Common myeloid progenitor, CD34-positive (primary cell): ENCODE measurements around the gene TLE6. TPM values are rescaled to one million over a fixed set of nuclear protein-coding genes. Genes with fewer than 3 reads are reported as not detected.
"Not testable (repeated sequence)": the region's sequence is repeated elsewhere in the genome, so short reads cannot be mapped to it uniquely, and the experiment has no call there.

Source experiments
- CTCF ChIA-PET: fragments of 350-600 bp; sonication (Branson Sonifier 250); formaldehyde crosslinking; loops from one replicate; lab custom pipeline; 2021; ENCODE audit warnings: antibody characterized with exemption; lab: Charles Lee
- POLR2A ChIA-PET: fragments of 350-600 bp; sonication (Branson Sonifier 250); formaldehyde crosslinking; loops from one replicate; lab custom pipeline; 2021; ENCODE audit warnings: antibody characterized with exemption; lab: Charles Lee
- DNase-seq, 3 donors: peaks; one replicate each; pipeline versions ENCODE4 v3.0.0 to v3.0.0-alpha.2; 2013
- H3K27ac ChIP-seq, 2 experiments: 1 replicate in 1 of 2; 2 replicates in 1 of 2; pipeline ENCODE4 v1.7.0; 2013; ENCODE audit warnings: inconsistent platforms in 2 of 2, low read length in 2 of 2, mild to moderate bottlenecking in 2 of 2, low read depth in 1 of 2, moderate library complexity in 1 of 2; ENCODE audit not compliant: severe bottlenecking in 2 of 2, insufficient read depth in 1 of 2, poor library complexity in 1 of 2
- H3K27me3 ChIP-seq, 5 experiments: replicated peaks in 2 of 5; 1 replicate in 3 of 5; 2 replicates in 2 of 5; pipeline versions ENCODE4 v1.6.1 to v1.7.0; 2013; ENCODE audit warnings: low read length in 4 of 5, mild to moderate bottlenecking in 2 of 5, moderate library complexity in 2 of 5, inconsistent platforms in 1 of 5; ENCODE audit not compliant: insufficient read depth in 5 of 5, control insufficient read depth in 4 of 5
- H3K36me3 ChIP-seq, 4 experiments: 1 replicate in 2 of 4; 2 replicates in 2 of 4; pipeline versions ENCODE4 v1.6.1 to v1.7.0; 2013; ENCODE audit warnings: low read length in 3 of 4, control low read depth in 1 of 4, mild to moderate bottlenecking in 1 of 4; ENCODE audit not compliant: control insufficient read depth in 4 of 4, insufficient read depth in 4 of 4
- H3K4me1 ChIP-seq, 4 experiments: 1 replicate in 3 of 4; 2 replicates in 1 of 4; pipeline versions ENCODE4 v1.6.1 to v1.7.1; 2013; ENCODE audit warnings: low read length in 3 of 4, mild to moderate bottlenecking in 3 of 4, control low read depth in 1 of 4, inconsistent platforms in 1 of 4, moderate library complexity in 1 of 4; ENCODE audit not compliant: control insufficient read depth in 4 of 4, insufficient read depth in 4 of 4; ENCODE audit errors: control extremely low read depth in 1 of 4
- H3K4me3 ChIP-seq, 7 experiments: 1 replicate in 4 of 7; 2 replicates in 3 of 7; pipeline versions ENCODE4 v1.5.1 to v1.7.0; 2013; ENCODE audit warnings: mild to moderate bottlenecking in 7 of 7, low read length in 6 of 7, moderate library complexity in 6 of 7, inconsistent platforms in 2 of 7, low read depth in 2 of 7, control low read depth in 1 of 7; ENCODE audit not compliant: insufficient read depth in 4 of 7, control insufficient read depth in 1 of 7; ENCODE audit errors: extremely low read depth in 1 of 7
- H3K9me3 ChIP-seq, 5 experiments: 1 replicate in 4 of 5; 2 replicates in 1 of 5; pipeline versions ENCODE4 v1.6.1 to v1.7.1; 2013; ENCODE audit warnings: low read length in 4 of 5, mild to moderate bottlenecking in 2 of 5, inconsistent platforms in 1 of 5, low read depth in 1 of 5, moderate library complexity in 1 of 5; ENCODE audit not compliant: control insufficient read depth in 4 of 5, insufficient read depth in 2 of 5; ENCODE audit errors: control extremely low read depth in 1 of 5
- WGBS: methylation state at CpG from one replicate; pipeline ENCODE4 v1.1.5; 2013; ENCODE audit not compliant: insufficient coverage; 5-methylcytosine and 5-hydroxymethylcytosine counted together
- polyA plus RNA-seq: library from polyadenylated mRNA; unstranded; fragments of 120-200 nt; gene quantifications from one replicate; pipeline ENCODE4 v1.2.1, GENCODE V29; 2013

Gene TLE6
- 0.32 TPM for polyA plus RNA-seq

- peak; percentile 92 to 94 (median 94) for DNase-seq
- peak within 1 kb of the TSS in 6 of 7 experiments; percentile 46 to 80 (median 65) for H3K4me3 ChIP-seq
- no peaks in the 10 kb centered on the region for H3K9me3 ChIP-seq
- peaks cover 4 to 27% (median 24%) of the 10 kb centered on the region in 4 experiments for H3K4me1 ChIP-seq
- CTCF ChIA-PET = interaction anchor here (1.9 kb wide), 1 partner anchor 9 kb away, joined by 6 read pairs; no protein-coding TSS in a partner anchor
- under 1% methylated on average over 41 of the region's 51 CpGs for WGBS
- peak within 1 kb of the TSS in 1 of 2 experiments; percentile 34 for H3K27ac ChIP-seq
- H3K27me3 ChIP-seq = peaks cover 0 to 4% (median 0%) of the 10 kb centered on the region in 5 experiments
- POLR2A ChIA-PET = interaction anchor here (0.6 kb wide), 1 partner anchor 185 kb away, joined by 3 read pairs; no protein-coding TSS in a partner anchor
- no peaks in the 10 kb centered on the region for H3K36me3 ChIP-seq
Measured at GRCh38 chr19:2977001-2977745, at the start of gene TLE6. TLE6 (plus strand) TSS chr19:2977564; CDS start chr19:2978234, 670 bp downstream.

GRCh38 chr19:2933490-2933910 lies 43.9 kb upstream of the TLE6 start:
- Histone ChIP-seq H3K9me3 (peaks cover 13 to 69% (median 52%) of the 10 kb centered on the region in 5 experiments), H3K27ac (no peak overlapping the region), H3K27me3 (no peaks in the 10 kb centered on the region), H3K36me3 (peaks cover 28 to 62% (median 45%) of the 10 kb centered on the region in 4 experiments), H3K4me3 (peak overlapping the region in 1 of 7 experiments; percentile 13), H3K4me1 (no peaks in the 10 kb centered on the region)
- ChIA-PET CTCF (no interaction called here), POLR2A (no interaction called here)
- over 99% methylated on average over 18 of the region's 18 CpGs for WGBS
- DNase-seq = no peak

GRCh38 chr19:2935863-2936262 lies 41.5 kb upstream of the TLE6 start:
- H3K27me3 ChIP-seq, CTCF ChIA-PET: not testable (repeated sequence)

GRCh38 chr19:2942928-2943640 lies 34.3 kb upstream of the TLE6 start:
- WGBS = 98% methylated on average over 5 of the region's 14 CpGs
- H3K4me1 ChIP-seq = peaks cover 0 to 20% (median 10%) of the 10 kb centered on the region in 4 experiments
- no peak overlapping the region for H3K4me3 ChIP-seq
- H3K9me3 ChIP-seq = peaks cover 0 to 12% (median 9%) of the 10 kb centered on the region in 5 experiments
- H3K27me3 ChIP-seq = no peaks in the 10 kb centered on the region
- POLR2A ChIA-PET = interaction anchor here (0.6 kb wide), 1 partner anchor 76 kb away, joined by 5 read pairs; no protein-coding TSS in a partner anchor
- CTCF ChIA-PET = interaction anchor here (0.7 to 1.5 kb wide), 4 partner anchors 7 to 99 kb away, joined by 3 to 5 read pairs (median 3); no protein-coding TSS in a partner anchor
- no peak for DNase-seq
- H3K27ac ChIP-seq = no peak overlapping the region
- peaks cover 8 to 16% (median 12%) of the 10 kb centered on the region in 4 experiments for H3K36me3 ChIP-seq

More at GRCh38 chr19:2935863-2936262, 41.5 kb upstream of the TLE6 start:
- H3K4me3 ChIP-seq, H3K27ac ChIP-seq, DNase-seq, H3K4me1 ChIP-seq, POLR2A ChIA-PET: not testable (repeated sequence)
- 100% methylated on average over 2 of the region's 4 CpGs for WGBS
- H3K36me3 ChIP-seq = peaks cover 32 to 70% (median 50%) of the 10 kb centered on the region in 4 experiments
- H3K9me3 ChIP-seq = peaks cover 13 to 65% (median 50%) of the 10 kb centered on the region in 5 experiments

GRCh38 chr19:2944403-2944774 lies 33.0 kb upstream of the TLE6 start:
- ChIA-PET POLR2A (interaction anchor here (0.6 to 1.0 kb wide), 3 partner anchors 36 to 56 kb away, joined by 3 to 9 read pairs (median 3); partner anchors contain the start of gene ZNF57), CTCF (interaction anchor here (1.4 kb wide), 1 partner anchor 57 kb away, joined by 4 read pairs; no protein-coding TSS in a partner anchor)
- peak overlapping the region; percentile 56 to 93 (median 83) for H3K4me3 ChIP-seq
- no peak for DNase-seq
- H3K4me1 ChIP-seq = peaks cover 5 to 26% (median 15%) of the 10 kb centered on the region in 4 experiments
- H3K9me3 ChIP-seq = peaks cover 0 to 4% (median 2%) of the 10 kb centered on the region in 5 experiments
- no peaks in the 10 kb centered on the region for H3K27me3 ChIP-seq
- 3% methylated on average over 17 of the region's 23 CpGs for WGBS
- peak overlapping the region in 1 of 2 experiments; percentile 81 for H3K27ac ChIP-seq
- peaks cover 2 to 5% (median 4%) of the 10 kb centered on the region in 4 experiments for H3K36me3 ChIP-seq

GRCh38 chr19:2944775-2945574 lies 32.4 kb upstream of the TLE6 start, which contains the start of gene ZNF77:
ZNF77 (minus strand) TSS chr19:2944971; CDS start chr19:2944840, 131 bp downstream.
- WGBS = under 1% methylated on average over 66 of the region's 74 CpGs

More at GRCh38 chr19:2944775-2945574, 32.4 kb upstream of the TLE6 start, which contains the start of gene ZNF77:
- H3K4me3 ChIP-seq = peak within 1 kb of the TSS; percentile 56 to 93 (median 83)
- H3K36me3 ChIP-seq = no peaks in the 10 kb centered on the region
- peaks cover 10 to 32% (median 20%) of the 10 kb centered on the region in 4 experiments for H3K4me1 ChIP-seq
- peak within 1 kb of the TSS; percentile 61 to 81 for H3K27ac ChIP-seq
- POLR2A ChIA-PET = interaction anchor here (0.6 to 1.0 kb wide), 3 partner anchors 36 to 56 kb away, joined by 3 to 9 read pairs (median 3); partner anchors contain the start of gene ZNF57
- CTCF ChIA-PET = interaction anchor here (1.4 kb wide), 1 partner anchor 58 kb away, joined by 4 read pairs; no protein-coding TSS in a partner anchor
- no peaks in the 10 kb centered on the region for H3K9me3 ChIP-seq
- H3K27me3 ChIP-seq = no peaks in the 10 kb centered on the region
- peak; percentile 99 for DNase-seq
